NCI-H2227 (cell line): ENCODE measurements around the gene PTRH2.
"Not testable (repeated sequence)": the region's sequence is repeated elsewhere in the genome, so short reads cannot be mapped to it uniquely, and the experiment has no call there.

Experiments
- DNase-seq: peaks from one replicate; lab custom pipeline; 2025; ENCODE audit not compliant: unreplicated experiment; lab: John Stamatoyannopoulos, UW

Gene PTRH2

GRCh38 chr17:59707149-59707970, at the start of gene PTRH2, which contains the start of gene VMP1:
PTRH2 (minus strand) TSS chr17:59707430; CDS start chr17:59697978, 9,452 bp downstream.
VMP1 (plus strand) TSS chr17:59707654; CDS start chr17:59731447, 23,793 bp downstream.
- peak; percentile 99 for DNase-seq

GRCh38 chr17:59756236-59756818, 49.1 kb upstream of the PTRH2 start:
- no peak for DNase-seq

GRCh38 chr17:59755069-59755468, 47.8 kb upstream of the PTRH2 start:
- not testable (repeated sequence) for DNase-seq

GRCh38 chr17:59754552-59754951, 47.3 kb upstream of the PTRH2 start:
- DNase-seq, result no peak

DNA sequence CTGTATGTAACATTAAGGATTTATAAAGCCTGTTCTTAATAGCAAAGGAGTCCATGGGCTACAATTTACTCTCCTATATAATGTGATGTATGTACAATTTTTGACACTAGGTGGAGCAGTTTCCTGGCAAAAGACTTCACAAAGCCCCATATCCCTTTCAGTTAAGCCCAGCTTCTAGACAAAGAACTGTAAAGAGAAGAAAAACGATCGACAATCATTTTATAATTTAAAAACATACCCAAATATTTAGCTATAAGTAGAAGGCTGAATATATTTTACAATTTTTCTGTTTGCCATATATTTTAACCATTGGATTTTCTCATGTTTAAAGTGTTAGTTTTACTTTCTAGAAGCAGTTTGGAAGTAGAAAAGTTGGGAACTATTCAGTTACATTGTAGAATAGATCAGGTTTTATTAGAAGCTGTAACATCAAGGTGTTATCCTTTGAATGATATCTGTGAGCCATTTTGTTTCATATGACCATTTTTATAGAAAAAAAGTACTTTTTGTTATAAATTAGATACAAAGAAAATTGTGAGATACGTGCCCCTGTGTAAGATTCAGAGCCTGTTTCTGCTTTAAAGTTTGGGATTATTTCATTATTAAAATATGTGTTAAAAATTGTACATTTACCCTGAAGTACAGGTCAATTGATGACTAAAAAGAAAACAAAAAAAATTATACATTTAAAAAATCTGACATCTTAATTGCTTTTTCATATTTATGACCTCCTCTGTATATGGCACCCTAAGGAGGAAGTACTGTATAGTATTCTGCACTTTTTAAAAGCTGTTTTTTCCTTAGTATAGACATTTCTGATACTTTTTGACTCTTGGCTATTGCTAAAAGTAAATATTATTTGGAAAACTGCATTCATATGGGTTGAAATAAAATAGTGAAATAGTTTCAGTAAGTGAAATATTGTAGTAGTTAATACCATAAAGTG, 46.6 kb upstream of the PTRH2 start:
- peak; percentile 83 for DNase-seq

DNA sequence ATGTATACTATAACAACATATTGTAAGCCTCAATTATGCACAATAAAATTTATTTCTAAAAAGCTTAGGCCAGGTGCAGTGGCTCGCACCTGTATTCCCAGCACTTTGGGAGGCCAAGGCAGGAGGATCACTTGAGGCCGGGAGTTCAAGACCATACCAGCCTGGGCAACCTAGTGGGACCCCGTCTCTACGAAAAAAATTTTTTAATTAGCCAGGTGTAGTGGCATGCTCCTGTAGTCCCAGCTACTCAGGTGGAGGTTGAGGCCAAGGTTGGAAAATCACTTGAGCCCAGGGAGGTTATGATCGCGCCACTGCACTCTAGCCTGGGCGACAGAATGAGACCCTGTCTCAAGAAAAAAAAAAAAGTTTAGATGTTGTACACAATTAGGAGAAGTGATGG, 45.7 kb upstream of the PTRH2 start:
- no peak for DNase-seq

- DNase-seq, result no peak
Measured at GRCh38 chr17:59752446-59752845, 45.2 kb upstream of the PTRH2 start.

GRCh38 chr17:59751955-59752413, 44.8 kb upstream of the PTRH2 start:
- DNase-seq, result no peak

DNA sequence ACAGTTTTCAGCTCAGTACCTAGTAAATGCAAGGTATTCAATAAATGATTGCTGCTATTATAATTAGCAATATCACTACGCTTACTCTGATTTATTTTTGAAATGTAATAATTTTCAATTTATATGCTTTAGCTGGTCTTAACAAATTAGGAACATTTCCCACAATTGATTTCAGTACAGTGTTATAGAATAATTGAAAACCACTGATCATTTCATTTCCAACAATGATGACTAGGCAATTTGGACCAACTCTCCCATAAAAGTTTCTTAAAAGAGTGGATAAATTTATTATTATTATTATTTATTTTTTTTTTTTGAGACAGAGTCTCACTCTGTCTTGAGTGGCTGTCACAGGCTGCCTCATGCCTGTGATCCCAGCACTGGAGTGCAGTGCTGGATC, 41.4 kb upstream of the PTRH2 start:
- DNase-seq, result no peak

DNA sequence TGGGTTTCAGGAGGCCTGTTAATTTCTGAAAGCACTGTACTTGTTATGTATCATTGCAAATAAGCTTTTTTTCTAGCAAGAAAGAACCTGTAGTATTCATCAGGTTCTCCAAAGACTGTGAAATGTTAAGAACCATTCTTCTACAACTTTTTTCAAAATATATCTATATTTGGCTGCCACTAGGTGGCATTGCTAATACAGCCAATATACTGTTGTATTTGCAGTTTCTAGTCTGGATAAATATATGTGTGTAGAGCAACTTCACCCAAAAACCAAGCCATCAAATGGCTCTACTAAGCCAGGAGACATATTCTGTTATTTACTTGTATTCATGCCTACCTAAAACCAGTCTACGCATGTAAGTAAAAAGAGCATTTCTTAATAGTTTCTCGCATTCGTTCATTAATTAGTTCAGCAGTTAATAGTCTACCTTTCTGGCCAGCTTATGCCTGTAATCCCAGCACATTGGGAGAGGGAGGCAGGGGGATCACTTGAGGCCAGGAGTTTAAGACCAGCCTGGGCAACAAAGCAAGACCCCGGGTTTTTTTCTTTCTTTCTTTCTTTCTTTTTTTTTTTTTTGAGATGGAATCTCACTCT, 39.7 kb upstream of the PTRH2 start:
- peak; percentile 13 for DNase-seq

DNA sequence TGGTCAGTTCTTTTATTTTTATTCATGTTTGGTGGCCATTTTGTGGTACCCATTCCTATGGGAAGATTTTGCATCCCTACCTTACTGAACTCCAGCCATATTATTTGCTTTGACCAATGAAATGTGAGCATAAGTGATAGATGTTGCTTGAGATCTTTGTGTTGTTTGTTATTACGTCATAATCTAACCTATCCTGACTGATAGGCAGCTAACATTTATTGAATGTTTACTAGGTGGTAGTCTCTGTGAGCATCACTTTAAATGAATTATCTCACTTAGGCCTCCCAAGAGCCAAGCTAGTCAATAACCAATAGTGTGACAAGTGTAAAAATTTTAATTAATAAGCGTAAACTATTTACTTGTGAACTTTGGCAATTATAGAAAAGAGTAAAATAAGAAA, 37.8 kb upstream of the PTRH2 start:
- DNase-seq, result no peak

- no peak for DNase-seq
Measured at GRCh38 chr17:59743842-59744241, 36.6 kb upstream of the PTRH2 start.

DNA sequence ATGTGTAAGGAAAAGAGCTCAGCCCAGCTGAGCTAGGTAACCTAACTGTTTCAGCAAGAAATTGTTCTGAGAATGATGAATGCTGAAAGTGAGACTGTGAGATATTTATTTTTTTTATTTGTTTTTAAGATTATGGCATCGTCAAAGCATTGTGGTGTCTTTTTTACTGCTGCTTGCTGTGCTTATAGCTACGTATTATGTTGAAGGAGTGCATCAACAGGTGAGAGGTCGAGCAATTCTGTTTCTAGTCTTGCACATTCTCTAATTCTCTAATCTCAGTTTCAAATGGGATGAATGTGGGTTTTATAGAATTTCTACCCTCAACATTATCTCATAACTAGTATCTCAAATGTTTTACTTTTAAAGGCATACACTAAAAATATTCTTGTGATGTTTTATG, 30.1 kb upstream of the PTRH2 start:
- DNase-seq, result no peak

DNA sequence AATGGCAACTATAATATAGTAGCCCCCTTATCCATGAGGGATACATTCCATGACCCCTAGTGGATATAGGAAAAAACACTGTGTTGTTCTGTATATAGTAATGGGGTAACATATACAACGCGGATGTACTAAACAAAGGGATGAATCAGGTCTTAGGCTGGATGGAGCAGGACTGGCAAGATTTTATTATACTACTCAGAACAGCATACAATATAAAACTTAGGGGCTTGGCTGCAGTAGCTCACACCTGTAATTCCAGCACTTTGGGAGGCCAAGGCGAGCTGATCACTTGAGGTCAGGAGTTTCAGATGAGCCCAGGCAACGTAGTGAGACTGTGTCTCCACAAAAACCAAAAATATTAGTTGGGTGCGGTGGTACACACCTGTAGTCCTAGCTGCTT, 27.0 kb upstream of the PTRH2 start:
- DNase-seq, result no peak

DNA sequence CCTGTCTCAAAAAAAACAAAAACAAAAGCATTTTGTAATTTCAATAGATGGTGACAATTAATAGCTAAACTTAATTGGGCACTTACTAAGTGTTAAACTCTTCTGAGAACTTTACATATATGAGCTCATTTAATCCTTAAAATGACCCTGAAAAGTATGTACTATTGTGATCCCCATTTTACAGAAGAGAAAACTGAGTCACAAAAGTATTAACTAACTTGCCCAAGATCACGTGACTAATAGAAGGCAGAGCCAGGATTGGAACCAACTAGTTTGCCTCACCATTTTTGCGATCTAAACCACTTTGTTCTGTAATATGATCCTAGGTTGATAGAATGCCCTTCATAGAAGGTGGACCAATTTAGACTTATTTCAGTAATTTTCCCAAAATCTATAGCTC, 26.5 kb upstream of the PTRH2 start:
- DNase-seq, result no peak

DNA sequence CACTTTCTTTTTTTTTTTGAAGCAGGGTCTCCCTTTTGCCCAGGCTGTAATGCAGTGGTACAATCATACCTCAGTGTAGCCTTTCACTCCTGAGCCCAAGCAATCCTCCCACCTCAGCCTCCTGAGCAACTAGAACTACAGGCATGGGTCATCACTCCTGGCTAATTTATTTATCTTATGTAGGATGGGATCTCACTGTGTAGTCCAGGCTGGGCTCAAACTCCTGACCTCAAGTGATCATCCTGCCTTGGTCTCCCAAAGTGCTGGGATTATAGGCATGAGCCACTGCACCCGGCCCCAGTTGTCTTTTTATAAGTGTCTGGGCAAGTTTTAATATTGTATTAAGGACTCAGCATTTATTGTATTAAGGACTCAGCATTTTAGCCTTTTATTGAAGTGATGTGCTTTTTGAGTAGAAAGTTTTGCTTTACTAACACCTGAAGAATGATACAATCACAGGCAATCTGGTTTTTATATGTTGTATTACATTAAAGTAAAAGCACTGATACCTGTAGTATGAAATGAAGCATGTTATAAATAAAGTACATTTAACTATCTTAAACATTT, 23.1 kb upstream of the PTRH2 start:
- DNase-seq, result no peak

DNA sequence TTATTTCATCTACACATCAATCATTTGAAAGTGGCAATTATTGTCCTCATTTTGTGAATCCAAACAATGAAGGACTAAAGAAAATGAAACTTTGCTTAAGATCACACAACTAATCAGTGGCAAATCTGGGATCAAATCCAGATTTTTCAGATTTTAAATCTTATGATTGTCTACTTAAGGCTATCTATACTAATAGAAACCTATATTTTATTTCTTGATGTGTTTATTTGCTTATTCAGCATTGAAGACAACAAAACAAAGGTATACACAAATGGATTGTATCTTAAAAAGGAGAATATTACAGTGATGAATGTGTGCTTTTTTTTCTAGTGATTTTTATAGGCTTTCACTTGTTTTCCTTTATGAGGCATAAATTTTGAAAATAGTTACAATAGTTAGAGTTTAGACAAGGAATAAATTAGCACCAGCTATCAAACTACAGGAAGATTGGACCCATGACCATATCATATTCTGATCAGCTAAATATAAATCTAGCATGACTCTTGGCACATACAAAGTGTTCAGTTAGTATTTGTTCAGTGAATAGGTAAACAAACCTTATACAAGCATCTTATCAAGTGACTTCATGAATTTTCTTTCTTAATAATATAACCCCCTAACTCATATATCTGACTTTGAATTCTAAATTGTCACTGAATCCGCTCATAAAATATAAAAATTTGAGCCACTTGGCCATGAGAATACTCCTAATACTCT, 20.7 kb upstream of the PTRH2 start:
- DNase-seq, result no peak

- no peak for DNase-seq
Measured at GRCh38 chr17:59725691-59726090, 18.5 kb upstream of the PTRH2 start.

DNA sequence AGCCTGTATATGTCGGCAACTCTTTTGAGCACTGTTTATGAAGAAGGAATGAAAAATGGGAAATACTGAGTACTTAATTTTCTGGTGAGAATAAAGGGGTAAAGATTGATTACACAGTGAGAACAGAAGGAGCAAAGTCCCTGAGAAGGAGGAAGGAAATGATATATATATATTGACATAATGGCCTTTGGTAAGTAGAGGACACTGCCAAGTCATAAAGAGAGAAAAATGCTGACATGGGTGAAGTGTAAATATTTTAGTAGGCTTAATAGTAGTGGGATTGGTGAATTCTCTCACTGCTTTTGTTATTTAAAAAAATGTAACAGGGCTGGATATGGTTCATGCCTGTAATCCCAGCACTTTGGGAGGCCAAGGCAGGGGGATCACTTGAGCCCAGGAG, 16.4 kb upstream of the PTRH2 start:
- no peak for DNase-seq

GRCh38 chr17:59723041-59723440, 15.8 kb upstream of the PTRH2 start:
- DNase-seq, result no peak
